Endothelial cell of hepatic sinusoid (primary cell): ENCODE results near the gene MTM1.

Experiments used
- in situ Hi-C: cut with HindIII; loops from 2 replicates; pipeline ENCODE4 v1.10.0; 2017; ENCODE audit warnings: low sequenced_read_pairs

Gene MTM1

DNA sequence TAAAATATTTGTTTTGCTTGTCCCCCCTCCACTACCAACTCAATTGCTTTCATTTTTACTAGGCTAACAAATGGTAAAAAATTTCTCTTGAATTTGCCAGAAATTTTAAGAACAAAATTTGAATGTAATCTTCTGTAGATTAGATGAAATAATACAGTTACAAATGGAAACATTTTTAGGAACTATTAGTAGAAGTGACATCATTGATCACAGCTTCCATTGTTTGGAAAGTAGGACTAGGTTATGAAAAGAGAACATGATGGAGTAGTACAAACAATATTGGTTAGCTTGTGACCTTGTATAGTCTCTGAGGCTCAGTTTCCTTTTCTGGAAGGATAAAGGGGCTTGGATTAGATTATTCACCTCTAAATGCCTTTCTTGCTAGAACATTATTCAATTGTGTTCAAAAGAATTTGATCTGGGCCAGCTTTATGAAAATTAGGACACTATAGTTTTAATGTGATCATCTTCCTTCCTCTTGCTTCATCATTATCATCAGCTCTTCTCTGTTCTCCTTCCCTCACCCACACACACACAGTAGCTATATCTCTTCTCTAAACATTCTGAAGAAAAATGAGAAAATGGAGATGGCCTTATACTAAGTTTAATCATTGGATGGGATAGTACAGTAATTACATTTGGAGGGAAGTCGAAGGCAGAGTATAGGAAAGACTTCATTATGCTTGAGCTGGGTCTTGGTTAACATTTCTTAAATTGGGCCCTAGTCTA lies 134.7 kb downstream of the MTM1 start:
- in situ Hi-C loops = no loop called here

DNA sequence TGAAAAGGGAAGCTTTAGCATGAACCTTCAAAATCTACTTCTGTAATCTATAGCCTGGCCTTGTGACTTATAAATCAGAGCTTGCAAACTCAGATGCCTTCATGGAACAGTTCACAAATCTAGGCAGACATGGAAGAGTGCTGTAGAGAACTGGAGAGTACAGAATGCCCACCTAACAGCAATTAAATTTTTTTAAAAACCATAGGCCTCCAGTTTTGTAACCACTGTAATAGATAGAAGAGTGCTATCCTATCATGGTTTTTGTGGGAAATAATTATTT lies 135.2 kb downstream of the MTM1 start:
- in situ Hi-C loops = no loop called here

DNA sequence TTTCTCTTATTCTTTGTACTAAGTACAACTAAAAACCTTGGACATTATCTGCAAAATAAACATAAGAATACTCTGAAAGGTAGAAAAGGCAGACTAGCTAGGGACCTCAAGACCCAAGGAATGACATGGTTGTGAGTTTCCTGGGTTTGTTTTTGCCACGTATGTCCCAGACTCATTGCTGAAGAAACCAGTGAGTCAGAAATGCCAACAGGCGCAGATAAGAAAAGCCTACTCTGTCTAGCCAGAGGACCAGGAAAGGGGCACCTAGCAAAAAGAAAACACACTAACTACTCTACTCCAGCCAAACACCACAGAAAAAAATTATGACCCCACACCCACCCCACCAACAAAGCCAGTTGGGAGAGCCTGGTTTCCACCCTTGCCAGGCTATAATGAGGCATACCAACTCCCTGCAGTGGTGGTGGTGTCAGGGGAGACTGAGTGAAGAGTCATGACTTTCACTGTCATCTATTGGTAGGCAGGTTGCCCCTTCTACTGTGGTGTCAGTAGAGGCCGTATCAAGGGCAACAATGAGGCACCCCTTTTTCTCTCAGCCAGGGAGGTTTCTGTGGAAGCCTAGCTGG lies 135.7 kb downstream of the MTM1 start:
- in situ Hi-C loops = no loop called here

DNA sequence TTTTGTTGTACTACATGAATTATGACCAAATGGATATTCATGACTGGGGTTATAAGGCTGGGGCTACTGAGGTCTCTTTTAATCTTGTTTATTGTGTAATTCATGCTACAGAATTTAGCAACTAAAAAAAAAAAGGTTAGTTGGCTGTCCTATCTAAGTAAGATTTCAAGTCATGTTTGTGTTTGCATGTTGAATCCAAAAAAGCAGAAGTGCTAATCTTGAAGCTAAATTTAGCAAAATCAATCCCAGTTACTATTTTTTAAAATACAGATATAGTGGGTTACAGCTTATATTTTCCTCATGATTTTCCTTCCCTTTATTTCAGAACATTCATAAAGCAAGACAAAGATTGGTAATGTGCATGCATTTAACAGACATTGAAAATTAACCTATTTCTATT lies 144.2 kb downstream of the MTM1 start:
- in situ Hi-C loops = loop anchor here (5.0 kb wide), 1 partner anchor 65 kb away; no protein-coding TSS in a partner anchor

DNA sequence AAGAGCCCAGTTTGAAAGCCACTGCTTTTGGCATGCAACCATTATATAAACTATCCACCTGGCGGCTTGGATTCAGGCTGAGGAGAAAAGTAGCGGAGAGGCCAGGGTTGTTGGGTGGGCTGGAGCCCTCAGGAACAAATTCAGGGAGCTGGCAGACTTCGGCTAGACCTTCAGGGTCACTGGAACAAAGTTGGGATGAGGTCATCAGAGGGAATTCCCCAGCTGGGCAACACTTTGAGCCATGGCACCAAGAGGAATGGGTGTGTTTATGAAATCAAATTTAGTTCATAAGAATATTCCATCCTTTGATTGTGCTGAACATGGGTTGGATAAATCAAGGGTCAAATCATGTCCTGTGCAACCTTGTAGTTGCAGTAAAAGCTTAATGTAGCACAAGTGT lies 146.8 kb downstream of the MTM1 start:
- in situ Hi-C loops = no loop called here

DNA sequence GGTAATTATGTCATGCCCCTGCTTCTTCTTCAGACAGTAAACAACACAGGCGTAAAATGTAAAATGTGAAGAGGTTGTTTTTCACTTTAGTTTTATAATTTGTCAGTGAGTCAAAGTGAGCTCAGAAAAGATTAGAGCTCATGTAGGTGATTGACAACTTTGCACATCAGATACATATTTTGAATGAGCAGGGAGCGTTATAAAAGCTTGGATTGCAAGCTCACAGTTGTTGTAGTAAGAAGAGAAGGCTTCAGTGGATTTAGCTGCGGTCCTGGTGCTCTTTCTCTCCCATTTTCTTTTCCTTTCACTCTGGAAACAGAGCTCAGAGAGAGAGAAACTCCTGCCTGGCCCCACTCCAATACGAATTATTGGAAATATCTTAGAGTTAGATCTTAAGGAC lies 151.2 kb downstream of the MTM1 start:
- in situ Hi-C loops = no loop called here
